ENCODE measurements around the gene DCAF16. TPM values are rescaled to one million over a fixed set of nuclear protein-coding genes. Genes with fewer than 3 reads are reported as not detected.

The DCAF16 gene
- total RNA-seq, 1 experiment from 2014 or later = 55.3 TPM

- Mint-ChIP-seq H3K27me3 (ENCODE audit: insufficient read depth, unreplicated experiment) (no peaks in the 10 kb centered on the region), H3K9me3 (ENCODE audit: unreplicated experiment) (peaks cover 6% of the 10 kb centered on the region), H3K27ac (ENCODE audit: unreplicated experiment) (no peak overlapping the region), H3K4me3 (ENCODE audit: unreplicated experiment) (no peak overlapping the region), H3K4me1 (ENCODE audit: low read depth, unreplicated experiment) (no peaks in the 10 kb centered on the region), H3K36me3 (ENCODE audit: insufficient read depth, unreplicated experiment) (no peaks in the 10 kb centered on the region)
- DNase-seq = no peak
- no peak overlapping the region for H3K4me3 ChIP-seq (ENCODE audit: low read depth, low read length)
- no peaks in the 10 kb centered on the region for H3K36me3 ChIP-seq (ENCODE audit: control insufficient read depth, insufficient read depth, low read length)
- no peaks in the 10 kb centered on the region for H3K4me1 ChIP-seq
- peak; percentile 16 to 21 for TF ChIP-seq CTCF (IDR thresholded peaks at IDR 0.05; ENCODE audit: insufficient read depth in 1 of 2, low read depth in 1 of 2, low read length in 1 of 2, severe bottlenecking in 1 of 2, unreplicated experiment in 1 of 2)
- POLR2A ChIA-PET = no interaction called here
- BruUV-seq (replicated peaks) = no TSS peak
- H3K27me3 ChIP-seq (replicated peaks; ENCODE audit: control insufficient read depth, insufficient read depth, low read length) = no peaks in the 10 kb centered on the region
- H3K9me3 ChIP-seq = no peaks in the 10 kb centered on the region
- CTCF ChIA-PET = no interaction called here
- intact Hi-C loops (cut with micrococcal nuclease; ENCODE audit: unreplicated experiment) = no loop called here
Measured at GRCh38 chr4:17762726-17763125, 47.8 kb downstream of the DCAF16 start.

- Mint-ChIP-seq H3K4me1 (ENCODE audit: low read depth, unreplicated experiment) (no peaks in the 10 kb centered on the region), H3K9me3 (ENCODE audit: unreplicated experiment) (peaks cover 6% of the 10 kb centered on the region), H3K4me3 (ENCODE audit: unreplicated experiment) (no peak overlapping the region), H3K27me3 (ENCODE audit: insufficient read depth, unreplicated experiment) (no peaks in the 10 kb centered on the region), H3K36me3 (ENCODE audit: insufficient read depth, unreplicated experiment) (no peaks in the 10 kb centered on the region), H3K27ac (ENCODE audit: unreplicated experiment) (no peak overlapping the region)
- no peaks in the 10 kb centered on the region for H3K36me3 ChIP-seq (ENCODE audit: control insufficient read depth, insufficient read depth, low read length)
- BruUV-seq (replicated peaks) = no TSS peak
- no peak overlapping the region for H3K4me3 ChIP-seq (ENCODE audit: low read depth, low read length)
- TF ChIP-seq CTCF (IDR thresholded peaks at IDR 0.05; ENCODE audit: insufficient read depth in 1 of 2, low read depth in 1 of 2, low read length in 1 of 2, severe bottlenecking in 1 of 2, unreplicated experiment in 1 of 2) = no peak
- ChIA-PET POLR2A (no interaction called here), CTCF (no interaction called here)
- H3K27me3 ChIP-seq (replicated peaks; ENCODE audit: control insufficient read depth, insufficient read depth, low read length) = no peaks in the 10 kb centered on the region
- H3K9me3 ChIP-seq = no peaks in the 10 kb centered on the region
- DNase-seq = no peak
- H3K4me1 ChIP-seq = no peaks in the 10 kb centered on the region
- intact Hi-C loops (cut with micrococcal nuclease; ENCODE audit: unreplicated experiment) = no loop called here
Measured at GRCh38 chr4:17761062-17761461, 49.5 kb downstream of the DCAF16 start.

- ChIA-PET CTCF (no interaction called here), POLR2A (no interaction called here)
- Histone ChIP-seq H3K9me3 (no peaks in the 10 kb centered on the region), H3K4me1 (no peaks in the 10 kb centered on the region), H3K4me3 (ENCODE audit: low read depth, low read length) (no peak overlapping the region), H3K27me3 (replicated peaks; ENCODE audit: control insufficient read depth, insufficient read depth, low read length) (no peaks in the 10 kb centered on the region), H3K36me3 (ENCODE audit: control insufficient read depth, insufficient read depth, low read length) (no peaks in the 10 kb centered on the region)
- peaks cover 3% of the 10 kb centered on the region for H3K9me3 Mint-ChIP-seq (ENCODE audit: unreplicated experiment)
- BruUV-seq (replicated peaks) = no TSS peak
- no peaks in the 10 kb centered on the region for H3K36me3 Mint-ChIP-seq (ENCODE audit: insufficient read depth, unreplicated experiment)
- H3K27me3 Mint-ChIP-seq (ENCODE audit: insufficient read depth, unreplicated experiment) = peaks cover 3% of the 10 kb centered on the region
- intact Hi-C loops (cut with micrococcal nuclease; ENCODE audit: unreplicated experiment) = no loop called here
- H3K27ac Mint-ChIP-seq (ENCODE audit: unreplicated experiment) = no peak overlapping the region
- H3K4me3 Mint-ChIP-seq (ENCODE audit: unreplicated experiment) = no peak overlapping the region
- no peak for TF ChIP-seq CTCF (IDR thresholded peaks at IDR 0.05; ENCODE audit: insufficient read depth in 1 of 2, low read depth in 1 of 2, low read length in 1 of 2, severe bottlenecking in 1 of 2, unreplicated experiment in 1 of 2)
- no peak for DNase-seq
- H3K4me1 Mint-ChIP-seq (ENCODE audit: low read depth, unreplicated experiment) = no peaks in the 10 kb centered on the region
Measured at GRCh38 chr4:17760626-17761025, 49.9 kb downstream of the DCAF16 start.

Measured in Caco-2 (cell line).